Endothelial cell (in vitro differentiated cells): ENCODE measurements around the gene LAMB3. TPM values are rescaled to one million over a fixed set of nuclear protein-coding genes. Genes with fewer than 3 reads are reported as not detected.

ENCODE experiments used
- DNase-seq: peaks from one replicate; pipeline ENCODE4 v3.0.0; 2021; ENCODE audit warnings: low spot score
- H3K27ac Mint-ChIP-seq: one replicate; pipeline ENCODE4 v1.8.0; 2021; ENCODE audit warnings: mixed read lengths, inconsistent platforms; ENCODE audit not compliant: unreplicated experiment
- H3K27me3 Mint-ChIP-seq: one replicate; pipeline ENCODE4 v1.8.0; 2021; ENCODE audit warnings: mild to moderate bottlenecking, moderate library complexity, mixed read lengths, inconsistent platforms; ENCODE audit not compliant: unreplicated experiment
- H3K36me3 Mint-ChIP-seq: one replicate; pipeline ENCODE4 v1.8.0; 2021; ENCODE audit warnings: mild to moderate bottlenecking, low read depth, mixed read lengths, inconsistent platforms; ENCODE audit not compliant: unreplicated experiment
- H3K4me1 Mint-ChIP-seq: one replicate; pipeline ENCODE4 v1.8.0; 2021; ENCODE audit warnings: mild to moderate bottlenecking, mixed read lengths, inconsistent platforms; ENCODE audit not compliant: unreplicated experiment
- H3K4me3 Mint-ChIP-seq: one replicate; pipeline ENCODE4 v1.8.0; 2021; ENCODE audit warnings: mild to moderate bottlenecking, mixed read lengths, inconsistent platforms; ENCODE audit not compliant: unreplicated experiment
- H3K9me3 Mint-ChIP-seq: one replicate; pipeline ENCODE4 v1.8.0; 2021; ENCODE audit warnings: mixed read lengths, inconsistent platforms; ENCODE audit not compliant: unreplicated experiment
- CTCF ChIP-seq: fragments of 200-600 bp; sonication (generic); IDR thresholded peaks from one replicate; pipeline ENCODE4 v1.5.0; 2021; ENCODE audit warnings: antibody characterized with exemption; ENCODE audit not compliant: unreplicated experiment
- total RNA-seq: library from RNA; stranded (reverse); fragmentation: NEBNext Ultra II Directional; extraction: Animal tissue kit (Norgen Biotek cat#: 25700); gene quantifications from one replicate; pipeline ENCODE4 v1.2.1, GENCODE V29; 2021; ENCODE audit not compliant: unreplicated experiment

Gene LAMB3
- total RNA-seq, 1 donor from 2014 or later, result 0.21 TPM

GRCh38 chr1:209626346-209627026, 25.7 kb downstream of the LAMB3 start:
- no peak overlapping the region for H3K4me3 Mint-ChIP-seq
- H3K27me3 Mint-ChIP-seq, result peaks cover 15% of the 10 kb centered on the region
- DNase-seq, result no peak
- no peaks in the 10 kb centered on the region for H3K4me1 Mint-ChIP-seq
- H3K27ac Mint-ChIP-seq, result no peak overlapping the region
- TF ChIP-seq CTCF, result no peak
- no peaks in the 10 kb centered on the region for H3K36me3 Mint-ChIP-seq
- no peaks in the 10 kb centered on the region for H3K9me3 Mint-ChIP-seq

GRCh38 chr1:209625791-209626285, 26.4 kb downstream of the LAMB3 start:
- H3K9me3 Mint-ChIP-seq, result no peaks in the 10 kb centered on the region
- no peaks in the 10 kb centered on the region for H3K36me3 Mint-ChIP-seq
- TF ChIP-seq CTCF, result no peak
- no peak overlapping the region for H3K27ac Mint-ChIP-seq
- no peak for DNase-seq
- peaks cover 13% of the 10 kb centered on the region for H3K27me3 Mint-ChIP-seq
- no peak overlapping the region for H3K4me3 Mint-ChIP-seq
- no peaks in the 10 kb centered on the region for H3K4me1 Mint-ChIP-seq

GRCh38 chr1:209624558-209625549, 27.4 kb downstream of the LAMB3 start:
- TF ChIP-seq CTCF, result no peak
- Mint-ChIP-seq H3K36me3 (no peaks in the 10 kb centered on the region), H3K27ac (no peak overlapping the region), H3K4me3 (no peak overlapping the region), H3K9me3 (no peaks in the 10 kb centered on the region), H3K4me1 (no peaks in the 10 kb centered on the region), H3K27me3 (peaks cover 13% of the 10 kb centered on the region)
- no peak for DNase-seq

GRCh38 chr1:209622841-209623829, 29.1 kb downstream of the LAMB3 start:
- Mint-ChIP-seq H3K9me3 (no peaks in the 10 kb centered on the region), H3K36me3 (no peaks in the 10 kb centered on the region), H3K27ac (no peak overlapping the region), H3K27me3 (peaks cover 17% of the 10 kb centered on the region), H3K4me1 (no peaks in the 10 kb centered on the region), H3K4me3 (no peak overlapping the region)
- TF ChIP-seq CTCF, result no peak
- no peak for DNase-seq
